ENCODE measurements around the gene MAPKAP1. TPM values are rescaled to one million over a fixed set of nuclear protein-coding genes. Genes with fewer than 3 reads are reported as not detected.
A peak's percentile ranks its signal among the peaks of the same experiment; 100 is the strongest.

Gene MAPKAP1
- total and polyA plus RNA-seq, 9 of the 15 experiments (the other 6 are each of a cell fraction or from before 2014, with no cell fraction given): 2.6 to 82.1 (median 61.1) TPM

DNA sequence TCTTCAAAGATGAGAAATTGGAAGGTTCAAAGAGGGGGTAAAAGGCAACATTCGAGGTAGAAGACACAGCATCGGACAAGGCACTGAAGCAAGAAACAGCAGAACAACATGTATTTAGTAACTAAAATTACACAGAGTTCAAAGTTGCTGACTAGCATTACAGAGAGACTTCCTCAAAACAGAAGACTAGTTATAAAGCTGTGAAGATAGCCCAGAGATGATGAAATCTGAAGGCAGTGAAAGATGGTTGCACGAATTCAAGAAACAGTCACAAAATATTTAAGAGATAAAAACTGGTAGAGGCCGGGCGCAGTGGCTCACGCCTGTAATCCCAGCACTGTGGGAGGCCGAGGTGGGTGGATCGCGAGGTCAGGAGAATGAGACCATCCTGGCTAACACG lies 16.3 kb downstream of the MAPKAP1 start (continued):
- TF ChIP-seq ATF1 (CRISPR knock-in tag; IDR thresholded peaks at IDR 0.05): no peak
- TF ChIP-seq ATF1 (tag; IDR thresholded peaks at IDR 0.05): no peak
- TF ChIP-seq ZNF316 (IDR thresholded peaks at IDR 0.05): 0 out of 2 replicates have a peak, but pooled peaks have one; percentile 37
- TF ChIP-seq, protein P1, sequence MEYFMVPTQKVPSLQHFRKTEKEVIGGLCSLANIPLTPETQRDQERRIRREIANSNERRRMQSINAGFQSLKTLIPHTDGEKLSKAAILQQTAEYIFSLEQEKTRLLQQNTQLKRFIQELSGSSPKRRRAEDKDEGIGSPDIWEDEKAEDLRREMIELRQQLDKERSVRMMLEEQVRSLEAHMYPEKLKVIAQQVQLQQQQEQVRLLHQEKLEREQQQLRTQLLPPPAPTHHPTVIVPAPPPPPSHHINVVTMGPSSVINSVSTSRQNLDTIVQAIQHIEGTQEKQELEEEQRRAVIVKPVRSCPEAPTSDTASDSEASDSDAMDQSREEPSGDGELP (CRISPR knock-in tag; IDR thresholded peaks at IDR 0.05; ENCODE audit: borderline replicate concordance): no peak
- TF ChIP-seq NEUROD1 (IDR thresholded peaks at IDR 0.05; ENCODE audit: borderline replicate concordance, low read depth, low read length, partially characterized antibody): no peak
- TF ChIP-seq CEBPB (tag; IDR thresholded peaks at IDR 0.05): 0 out of 2 replicates have a peak, but pooled peaks have one; percentile 11
- TF ChIP-seq, protein P2, sequence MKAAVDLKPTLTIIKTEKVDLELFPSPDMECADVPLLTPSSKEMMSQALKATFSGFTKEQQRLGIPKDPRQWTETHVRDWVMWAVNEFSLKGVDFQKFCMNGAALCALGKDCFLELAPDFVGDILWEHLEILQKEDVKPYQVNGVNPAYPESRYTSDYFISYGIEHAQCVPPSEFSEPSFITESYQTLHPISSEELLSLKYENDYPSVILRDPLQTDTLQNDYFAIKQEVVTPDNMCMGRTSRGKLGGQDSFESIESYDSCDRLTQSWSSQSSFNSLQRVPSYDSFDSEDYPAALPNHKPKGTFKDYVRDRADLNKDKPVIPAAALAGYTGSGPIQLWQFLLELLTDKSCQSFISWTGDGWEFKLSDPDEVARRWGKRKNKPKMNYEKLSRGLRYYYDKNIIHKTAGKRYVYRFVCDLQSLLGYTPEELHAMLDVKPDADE (conservative IDR thresholded peaks at IDR 0.05; ENCODE audit: control insufficient read depth, low read depth, low read length): no peak
- no peak for TF ChIP-seq TEAD1 (CRISPR knock-in tag; IDR thresholded peaks at IDR 0.05)
- no peak for TF ChIP-seq NRF1 (conservative IDR thresholded peaks at IDR 0.05 in 1 of 2, IDR thresholded peaks at IDR 0.05 in 1 of 2)
- no peak for TF ChIP-seq CBX5 (IDR thresholded peaks at IDR 0.05; ENCODE audit: borderline replicate concordance, low read depth)
- no peak for TF ChIP-seq SMARCB1 (IDR thresholded peaks at IDR 0.05; ENCODE audit: insufficient read length, low read depth)
- TF ChIP-seq SMAD4 (CRISPR knock-in tag; conservative IDR thresholded peaks at IDR 0.05): no peak
- TF ChIP-seq, protein P3, sequence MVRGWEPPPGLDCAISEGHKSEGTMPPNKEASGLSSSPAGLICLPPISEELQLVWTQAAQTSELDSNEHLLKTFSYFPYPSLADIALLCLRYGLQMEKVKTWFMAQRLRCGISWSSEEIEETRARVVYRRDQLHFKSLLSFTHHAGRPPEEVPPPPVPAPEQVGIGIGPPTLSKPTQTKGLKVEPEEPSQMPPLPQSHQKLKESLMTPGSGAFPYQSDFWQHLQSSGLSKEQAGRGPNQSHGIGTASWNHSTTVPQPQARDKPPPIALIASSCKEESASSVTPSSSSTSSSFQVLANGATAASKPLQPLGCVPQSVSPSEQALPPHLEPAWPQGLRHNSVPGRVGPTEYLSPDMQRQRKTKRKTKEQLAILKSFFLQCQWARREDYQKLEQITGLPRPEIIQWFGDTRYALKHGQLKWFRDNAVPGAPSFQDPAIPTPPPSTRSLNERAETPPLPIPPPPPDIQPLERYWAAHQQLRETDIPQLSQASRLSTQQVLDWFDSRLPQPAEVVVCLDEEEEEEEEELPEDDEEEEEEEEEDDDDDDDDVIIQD (CRISPR knock-in tag; IDR thresholded peaks at IDR 0.05): no peak
- TF ChIP-seq, protein P4, sequence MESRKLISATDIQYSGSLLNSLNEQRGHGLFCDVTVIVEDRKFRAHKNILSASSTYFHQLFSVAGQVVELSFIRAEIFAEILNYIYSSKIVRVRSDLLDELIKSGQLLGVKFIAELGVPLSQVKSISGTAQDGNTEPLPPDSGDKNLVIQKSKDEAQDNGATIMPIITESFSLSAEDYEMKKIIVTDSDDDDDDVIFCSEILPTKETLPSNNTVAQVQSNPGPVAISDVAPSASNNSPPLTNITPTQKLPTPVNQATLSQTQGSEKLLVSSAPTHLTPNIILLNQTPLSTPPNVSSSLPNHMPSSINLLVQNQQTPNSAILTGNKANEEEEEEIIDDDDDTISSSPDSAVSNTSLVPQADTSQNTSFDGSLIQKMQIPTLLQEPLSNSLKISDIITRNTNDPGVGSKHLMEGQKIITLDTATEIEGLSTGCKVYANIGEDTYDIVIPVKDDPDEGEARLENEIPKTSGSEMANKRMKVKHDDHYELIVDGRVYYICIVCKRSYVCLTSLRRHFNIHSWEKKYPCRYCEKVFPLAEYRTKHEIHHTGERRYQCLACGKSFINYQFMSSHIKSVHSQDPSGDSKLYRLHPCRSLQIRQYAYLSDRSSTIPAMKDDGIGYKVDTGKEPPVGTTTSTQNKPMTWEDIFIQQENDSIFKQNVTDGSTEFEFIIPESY (CRISPR knock-in tag; IDR thresholded peaks at IDR 0.05): peak; percentile 35; the same call in 1 of the 2 replicates
- no peak for TF ChIP-seq SRSF1 (IDR thresholded peaks at IDR 0.05; ENCODE audit: low read depth, low read length)
- TF ChIP-seq, protein P5, sequence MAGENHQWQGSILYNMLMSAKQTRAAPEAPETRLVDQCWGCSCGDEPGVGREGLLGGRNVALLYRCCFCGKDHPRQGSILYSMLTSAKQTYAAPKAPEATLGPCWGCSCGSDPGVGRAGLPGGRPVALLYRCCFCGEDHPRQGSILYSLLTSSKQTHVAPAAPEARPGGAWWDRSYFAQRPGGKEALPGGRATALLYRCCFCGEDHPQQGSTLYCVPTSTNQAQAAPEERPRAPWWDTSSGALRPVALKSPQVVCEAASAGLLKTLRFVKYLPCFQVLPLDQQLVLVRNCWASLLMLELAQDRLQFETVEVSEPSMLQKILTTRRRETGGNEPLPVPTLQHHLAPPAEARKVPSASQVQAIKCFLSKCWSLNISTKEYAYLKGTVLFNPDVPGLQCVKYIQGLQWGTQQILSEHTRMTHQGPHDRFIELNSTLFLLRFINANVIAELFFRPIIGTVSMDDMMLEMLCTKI (IDR thresholded peaks at IDR 0.05; ENCODE audit: partially characterized antibody): no peak
- TF ChIP-seq SPI1 (IDR thresholded peaks at IDR 0.05; ENCODE audit: borderline replicate concordance, low read depth, low read length): peak; percentile 73
- TF ChIP-seq ZNF57 (CRISPR knock-in tag; IDR thresholded peaks at IDR 0.05): no peak
- TF ChIP-seq CBX8 (IDR thresholded peaks at IDR 0.05; ENCODE audit: borderline replicate concordance, extremely low read depth, low read depth, low read length, poor library complexity, severe bottlenecking): no peak
- TF ChIP-seq TAF9B (IDR thresholded peaks at IDR 0.05; ENCODE audit: partially characterized antibody): no peak
- TF ChIP-seq DMBX1 (CRISPR knock-in tag; IDR thresholded peaks at IDR 0.05; ENCODE audit: borderline replicate concordance): no peak

Measured in K562 (cell line).